Right atrium auricular region (tissue), 2 donors: Measurements from ENCODE around the gene ACOX3. TPM values are rescaled to one million over a fixed set of nuclear protein-coding genes. Genes with fewer than 3 reads are reported as not detected.

Experiments
- DNase-seq: peaks from one replicate; pipeline ENCODE4 v3.0.0-alpha.2; 2019; ENCODE audit warnings: low spot score
- H3K27ac ChIP-seq, 2 donors: fragments of 200-600 bp; sonication (generic); 1 replicate in 1 of 2; 2 replicates in 1 of 2; pipeline ENCODE4 v1.5.1; 2016 to 2019
- H3K27me3 ChIP-seq, 2 donors: fragments of 200-600 bp; sonication (generic); one replicate each; pipeline versions ENCODE4 v1.5.1 to v1.6.0; 2017 to 2019
- H3K36me3 ChIP-seq: fragments of 200-600 bp; sonication (generic); one replicate; pipeline ENCODE4 v1.5.1; 2016
- H3K4me1 ChIP-seq, 2 donors: fragments of 200-600 bp; sonication (generic); one replicate each; pipeline versions ENCODE4 v1.5.1 to v1.6.0; 2017 to 2019
- H3K4me3 ChIP-seq, 2 donors: fragments of 200-600 bp; sonication (generic); 1 replicate in 1 of 2; 2 replicates in 1 of 2; pipeline ENCODE4 v1.5.1; 2017 to 2019; ENCODE audit warnings: mild to moderate bottlenecking in 1 of 2, moderate library complexity in 1 of 2
- H3K9me3 ChIP-seq, 2 donors: fragments of 200-600 bp; sonication (generic); one replicate each; pipeline ENCODE4 v1.5.1; 2019
- CTCF ChIP-seq, 2 donors: fragments of 200-600 bp; sonication (generic); IDR thresholded peaks; one replicate each; pipeline ENCODE4 v1.5.1; 2019; ENCODE audit warnings: antibody characterized with exemption in 2 of 2
- total RNA-seq, 2 donors: library from RNA; depleted of rRNA; stranded (reverse); fragments of >200 nt; gene quantifications; one replicate each; pipeline ENCODE4 v1.1.0, GENCODE V29; 2016

The ACOX3 gene
- total RNA-seq, 2 donors from 2014 or later: 66.9 to 68.8 TPM

GRCh38 chr4:8331575-8331955 is 109.0 kb downstream of the ACOX3 start:
- TF ChIP-seq CTCF (IDR thresholded peaks at IDR 0.05): no peak
- Histone ChIP-seq H3K27ac (peak overlapping the region; percentile 79), H3K9me3 (peaks cover 0 to 9% of the 10 kb centered on the region in 2 donors), H3K4me3 (no peak overlapping the region), H3K27me3 (no peaks in the 10 kb centered on the region), H3K36me3 (no peaks in the 10 kb centered on the region), H3K4me1 (peaks cover 0 to 25% of the 10 kb centered on the region in 2 donors)
- DNase-seq: no peak

GRCh38 chr4:8330821-8331574 is 109.5 kb downstream of the ACOX3 start:
- DNase-seq: peak; percentile 83
- peak overlapping the region; percentile 79 for H3K27ac ChIP-seq
- H3K36me3 ChIP-seq: no peaks in the 10 kb centered on the region

GRCh38 chr4:8329859-8330761 is 110.4 kb downstream of the ACOX3 start:
- Histone ChIP-seq H3K4me3 (no peak overlapping the region), H3K27ac (peak overlapping the region; percentile 79), H3K27me3 (no peaks in the 10 kb centered on the region), H3K36me3 (no peaks in the 10 kb centered on the region), H3K4me1 (peaks cover 0 to 25% of the 10 kb centered on the region in 2 donors), H3K9me3 (peaks cover 0 to 16% of the 10 kb centered on the region in 2 donors)
- no peak for TF ChIP-seq CTCF (IDR thresholded peaks at IDR 0.05)
- DNase-seq: no peak

More at GRCh38 chr4:8330821-8331574, 109.5 kb downstream of the ACOX3 start:
- peak in 1 of 2 donors; percentile 46 for TF ChIP-seq CTCF (IDR thresholded peaks at IDR 0.05)
- Histone ChIP-seq H3K4me3 (no peak overlapping the region), H3K9me3 (peaks cover 0 to 12% of the 10 kb centered on the region in 2 donors), H3K27me3 (no peaks in the 10 kb centered on the region), H3K4me1 (peaks cover 0 to 25% of the 10 kb centered on the region in 2 donors)

- DNase-seq: no peak
- Histone ChIP-seq H3K4me3 (no peak overlapping the region), H3K27me3 (no peaks in the 10 kb centered on the region), H3K4me1 (peaks cover 0 to 25% of the 10 kb centered on the region in 2 donors), H3K36me3 (no peaks in the 10 kb centered on the region), H3K27ac (peak overlapping the region; percentile 79), H3K9me3 (peaks cover 0 to 16% of the 10 kb centered on the region in 2 donors)
- no peak for TF ChIP-seq CTCF (IDR thresholded peaks at IDR 0.05)
These were observed 111.0 kb downstream of the ACOX3 start for GRCh38 chr4:8329560-8329858.

- Histone ChIP-seq H3K27me3 (no peaks in the 10 kb centered on the region), H3K27ac (peak overlapping the region; percentile 79), H3K4me1 (peaks cover 0 to 25% of the 10 kb centered on the region in 2 donors), H3K4me3 (no peak overlapping the region), H3K36me3 (no peaks in the 10 kb centered on the region), H3K9me3 (peaks cover 0 to 17% of the 10 kb centered on the region in 2 donors)
- no peak for TF ChIP-seq CTCF (IDR thresholded peaks at IDR 0.05)
- no peak for DNase-seq
These were observed 111.5 kb downstream of the ACOX3 start for GRCh38 chr4:8328866-8329559.
